Activated CD8-positive, alpha-beta memory T cell treated with anti-CD3 and anti-CD28 coated beads for 36 hours (primary cell): Measurements from ENCODE around the gene MARCHF3. TPM values are rescaled to one million over a fixed set of nuclear protein-coding genes. Genes with fewer than 3 reads are reported as not detected.

Experiments used
- CTCF ChIA-PET: fragments of 350-600 bp; sonication (Branson Sonifier 250); formaldehyde crosslinking; loops from one replicate; lab custom pipeline; 2021; ENCODE audit warnings: antibody characterized with exemption; lab: Charles Lee
- POLR2A ChIA-PET: fragments of 350-600 bp; sonication (Branson Sonifier 250); formaldehyde crosslinking; loops from one replicate; lab custom pipeline; 2021; ENCODE audit warnings: antibody characterized with exemption; lab: Charles Lee
- total RNA-seq, 2 experiments: library from RNA; stranded (reverse); gene quantifications; one replicate each; pipeline ENCODE4 v1.2.3, GENCODE V29; 2021

MARCHF3 gene
- total RNA-seq, 2 experiments from 2014 or later = 2.1 to 2.6 TPM

DNA sequence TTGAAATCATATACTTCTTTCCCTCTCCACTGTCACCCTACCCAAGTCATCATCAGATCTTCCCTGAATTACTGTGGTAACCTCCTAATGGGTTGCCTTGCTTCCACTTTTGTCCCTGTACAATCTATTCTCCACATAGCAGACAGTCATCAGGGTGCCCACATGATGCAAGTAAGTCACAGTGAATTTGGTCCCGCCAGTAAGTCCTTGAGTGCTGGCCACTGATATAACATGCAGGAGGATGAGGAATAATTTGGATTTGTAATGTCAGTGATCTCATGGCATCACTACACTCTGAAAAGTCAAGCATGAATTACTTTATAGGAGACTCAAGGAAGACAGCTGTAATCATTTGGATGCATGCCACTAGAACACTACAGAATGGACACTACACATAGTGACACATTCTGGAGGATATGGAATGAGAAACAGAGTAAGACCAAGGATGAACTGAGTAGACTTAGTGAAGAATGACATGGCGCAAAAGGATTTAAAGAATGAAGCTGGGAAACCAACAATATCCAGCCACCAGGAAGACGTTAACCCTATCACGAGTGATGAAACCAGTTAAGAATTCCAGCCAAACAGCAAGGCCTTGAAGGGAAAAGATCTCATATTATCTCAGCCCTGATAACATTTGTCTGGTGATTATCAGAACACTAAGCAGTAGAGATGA, 28.6 kb downstream of the MARCHF3 start:
- CTCF ChIA-PET = no interaction called here
- POLR2A ChIA-PET = no interaction called here

GRCh38 chr5:126998895-126999570, 31.3 kb downstream of the MARCHF3 start:
- ChIA-PET POLR2A (no interaction called here), CTCF (no interaction called here)

DNA sequence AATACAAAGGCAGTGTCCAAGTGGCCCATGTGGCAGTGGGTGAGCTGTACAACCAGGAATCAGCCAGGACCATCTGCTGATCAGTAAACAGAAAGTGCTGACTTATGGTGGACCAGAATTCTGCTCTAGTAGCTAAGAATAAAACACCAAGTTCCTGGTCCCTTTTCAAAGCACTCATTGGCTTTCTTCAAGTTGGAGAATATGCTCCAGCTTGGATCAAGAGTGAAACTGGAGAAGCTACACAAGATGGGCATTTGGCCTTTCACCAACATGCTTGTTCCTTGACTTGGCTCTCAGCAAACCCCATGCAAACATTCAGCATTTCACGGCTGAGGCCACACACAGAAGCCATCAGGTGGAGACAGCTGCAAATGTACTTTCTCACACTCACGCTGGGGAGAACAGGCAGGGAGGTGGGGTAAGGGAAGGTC, 32.1 kb downstream of the MARCHF3 start:
- ChIA-PET CTCF (no interaction called here), POLR2A (no interaction called here)

GRCh38 chr5:126995689-126996088, 34.7 kb downstream of the MARCHF3 start:
- ChIA-PET CTCF (no interaction called here), POLR2A (no interaction called here)

DNA sequence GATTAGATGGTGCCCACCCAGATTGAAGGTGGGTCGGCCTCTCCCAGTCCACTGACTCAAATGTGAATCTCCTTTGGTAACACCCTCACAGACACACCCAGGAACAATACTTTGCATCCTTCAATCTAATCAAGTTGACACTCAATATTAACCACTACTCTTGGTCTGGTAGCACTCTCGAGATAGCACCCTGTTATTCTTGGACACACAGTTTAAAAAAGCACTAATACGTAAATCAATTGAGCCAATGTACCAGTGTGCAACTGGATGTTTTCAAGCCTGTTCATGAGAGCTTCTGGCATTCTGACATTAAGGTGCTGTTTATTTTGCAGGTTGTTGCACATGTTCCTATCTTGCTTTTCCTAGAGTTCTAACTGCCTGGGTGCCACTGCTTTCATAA, 35.3 kb downstream of the MARCHF3 start:
- CTCF ChIA-PET = no interaction called here
- POLR2A ChIA-PET = no interaction called here

DNA sequence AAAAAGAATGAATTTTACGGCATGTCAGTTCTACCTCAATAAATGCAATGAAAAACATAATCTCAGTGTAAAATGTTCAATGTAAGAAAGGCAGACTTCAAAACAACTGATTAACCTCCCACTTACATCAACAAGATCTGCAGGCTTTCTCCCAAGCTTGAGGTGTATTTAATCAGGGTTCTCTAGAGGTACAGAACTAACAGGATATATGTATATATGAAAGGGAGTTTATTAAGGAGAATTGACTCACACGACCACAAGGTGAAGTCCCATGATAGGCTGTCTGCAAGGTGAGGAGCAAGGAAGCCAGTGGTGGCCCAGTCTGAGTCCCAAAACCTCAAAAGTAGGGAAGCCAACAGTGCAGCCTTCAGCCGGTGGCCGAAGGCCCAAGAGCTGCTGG, 35.9 kb downstream of the MARCHF3 start:
- POLR2A ChIA-PET = no interaction called here
- CTCF ChIA-PET = no interaction called here

- CTCF ChIA-PET = no interaction called here
- POLR2A ChIA-PET = no interaction called here
These were observed 42.3 kb downstream of the MARCHF3 start for GRCh38 chr5:126988021-126988569.

DNA sequence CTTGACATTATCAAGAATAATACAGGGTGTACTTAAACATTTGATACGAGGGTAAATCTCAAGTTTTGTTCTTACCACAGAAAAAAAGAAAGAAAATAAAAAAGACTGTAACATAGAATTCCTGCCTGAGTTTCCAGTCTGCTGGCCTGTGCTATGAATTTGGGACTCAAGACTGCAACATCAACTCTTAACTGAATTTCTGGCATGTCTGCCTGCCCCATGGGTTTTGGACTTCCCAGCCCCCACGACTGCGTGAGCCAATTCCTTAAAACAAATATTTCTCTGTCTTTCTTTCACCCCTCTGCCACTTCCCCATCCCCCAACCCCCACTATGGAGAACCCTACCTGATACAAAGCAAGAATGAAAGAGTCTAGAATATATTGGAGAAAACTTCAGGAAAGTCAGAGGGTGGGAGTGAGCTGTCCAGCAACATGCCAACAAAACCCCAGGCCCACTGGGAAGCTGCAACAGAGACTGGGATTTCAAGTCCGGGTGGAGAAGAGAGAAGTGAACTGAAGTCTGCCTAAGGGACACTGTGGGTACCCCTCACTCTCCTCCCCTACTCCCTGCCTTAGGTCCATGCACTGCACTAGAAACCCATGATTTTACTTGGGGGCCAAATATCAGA, 43.0 kb downstream of the MARCHF3 start:
- CTCF ChIA-PET = no interaction called here
- POLR2A ChIA-PET = no interaction called here

- CTCF ChIA-PET = no interaction called here
- POLR2A ChIA-PET = no interaction called here
These were observed 45.7 kb downstream of the MARCHF3 start for GRCh38 chr5:126984632-126985031.

- ChIA-PET POLR2A (no interaction called here), CTCF (no interaction called here)
These were observed 46.5 kb downstream of the MARCHF3 start for GRCh38 chr5:126983874-126984266.

DNA sequence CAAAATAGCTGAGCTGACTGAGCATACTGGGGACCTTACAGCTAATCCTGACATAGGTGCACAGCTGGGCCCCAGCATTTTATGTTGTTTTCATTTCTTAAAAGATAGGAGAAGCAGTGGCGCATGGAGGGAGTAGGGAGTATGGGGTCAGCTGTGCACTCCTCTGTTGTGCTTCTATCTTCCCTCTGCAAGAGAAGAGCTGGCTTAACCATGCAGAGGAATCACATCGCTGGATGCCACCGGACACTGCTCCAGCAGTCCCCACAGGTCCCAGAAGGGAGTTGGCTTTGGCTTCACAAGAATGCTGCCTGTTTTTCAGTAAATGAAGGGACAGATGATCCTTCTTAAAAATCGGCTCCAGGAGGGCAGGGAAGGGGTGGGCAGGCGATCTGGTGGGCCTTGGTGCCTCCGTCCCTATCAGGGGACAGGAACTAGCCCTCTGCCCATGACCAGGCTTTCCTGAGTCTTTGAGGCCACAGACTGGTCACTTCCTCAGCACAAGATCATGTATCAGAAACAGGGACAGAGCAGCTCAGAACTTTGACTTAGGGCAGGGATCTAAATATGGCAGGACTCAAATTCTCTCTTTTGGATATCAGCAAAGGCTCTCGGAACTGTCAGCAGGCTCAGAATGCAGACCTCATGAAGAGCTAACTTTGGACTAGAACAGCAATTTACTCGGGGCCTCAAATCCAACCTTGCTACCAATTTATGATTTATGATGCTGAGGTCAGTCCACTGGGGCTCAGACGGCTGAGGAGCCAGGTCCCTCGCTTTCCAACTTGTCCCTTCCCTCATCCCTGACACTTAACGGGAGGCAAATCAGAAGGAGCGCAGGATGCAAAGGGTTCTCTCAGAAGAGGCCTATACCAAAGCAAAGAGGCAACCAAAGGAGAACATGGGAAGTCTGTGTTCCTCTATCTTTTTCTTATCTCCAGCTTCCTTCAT, 47.2 kb downstream of the MARCHF3 start:
- ChIA-PET CTCF (no interaction called here), POLR2A (no interaction called here)

DNA sequence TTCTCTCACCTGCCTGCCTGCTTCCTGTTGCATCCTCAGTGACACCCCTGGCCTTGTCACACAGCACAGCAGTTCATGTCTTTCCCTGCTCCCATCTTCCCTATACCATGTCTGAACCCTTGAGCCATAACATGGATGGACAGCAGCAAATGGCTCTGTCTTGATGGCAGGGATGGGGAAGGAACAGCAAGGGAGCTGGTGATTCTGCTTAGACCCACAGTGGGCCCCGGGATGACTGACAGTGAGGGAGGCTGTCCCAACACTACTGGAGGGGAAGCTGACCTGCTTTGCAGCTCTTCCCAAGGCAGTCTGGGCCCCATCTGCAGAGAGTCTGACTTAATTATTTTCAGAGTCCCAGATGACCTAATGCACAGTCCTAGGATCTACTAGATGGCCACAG, 48.2 kb downstream of the MARCHF3 start:
- ChIA-PET POLR2A (no interaction called here), CTCF (no interaction called here)

DNA sequence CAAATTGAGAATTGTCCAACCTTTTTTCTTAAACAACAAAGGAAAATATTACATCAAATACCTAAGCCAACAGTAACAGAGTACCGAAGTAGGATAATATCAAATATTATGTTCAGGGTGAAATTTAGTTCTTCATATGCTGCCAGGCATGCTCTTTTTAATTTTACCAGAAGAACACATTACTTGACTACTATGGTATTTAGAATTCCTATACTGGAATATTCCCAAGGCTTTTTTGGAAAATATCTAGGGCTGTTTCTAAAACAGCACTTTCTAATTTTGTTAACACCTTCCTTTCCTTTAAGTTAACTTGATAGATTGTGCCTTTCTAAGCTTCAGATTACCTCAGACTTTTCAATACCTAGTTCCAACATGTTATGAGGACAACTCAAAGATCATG, 48.7 kb downstream of the MARCHF3 start:
- ChIA-PET POLR2A (no interaction called here), CTCF (no interaction called here)

- CTCF ChIA-PET = no interaction called here
- POLR2A ChIA-PET = no interaction called here
These were observed 49.1 kb downstream of the MARCHF3 start for GRCh38 chr5:126981222-126981621.

DNA sequence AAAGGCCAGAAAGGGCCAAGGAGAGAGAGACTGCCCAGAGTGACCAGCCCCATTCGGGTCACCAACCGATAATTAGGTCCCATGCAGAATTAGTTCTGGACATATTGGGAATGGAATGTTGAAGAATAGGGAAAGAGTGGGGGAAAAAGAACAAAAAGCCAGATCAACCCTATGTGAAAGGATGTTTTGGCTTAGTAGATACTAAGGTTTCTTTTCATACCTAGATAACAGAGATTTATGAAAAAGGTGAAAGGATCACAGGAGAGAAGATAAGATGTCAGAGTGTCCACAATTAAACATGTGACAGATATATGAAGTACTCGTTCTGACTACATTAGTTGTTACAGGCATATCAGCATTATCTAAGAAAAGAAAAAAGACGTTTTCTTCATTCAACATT, 52.1 kb downstream of the MARCHF3 start:
- ChIA-PET CTCF (no interaction called here), POLR2A (no interaction called here)

DNA sequence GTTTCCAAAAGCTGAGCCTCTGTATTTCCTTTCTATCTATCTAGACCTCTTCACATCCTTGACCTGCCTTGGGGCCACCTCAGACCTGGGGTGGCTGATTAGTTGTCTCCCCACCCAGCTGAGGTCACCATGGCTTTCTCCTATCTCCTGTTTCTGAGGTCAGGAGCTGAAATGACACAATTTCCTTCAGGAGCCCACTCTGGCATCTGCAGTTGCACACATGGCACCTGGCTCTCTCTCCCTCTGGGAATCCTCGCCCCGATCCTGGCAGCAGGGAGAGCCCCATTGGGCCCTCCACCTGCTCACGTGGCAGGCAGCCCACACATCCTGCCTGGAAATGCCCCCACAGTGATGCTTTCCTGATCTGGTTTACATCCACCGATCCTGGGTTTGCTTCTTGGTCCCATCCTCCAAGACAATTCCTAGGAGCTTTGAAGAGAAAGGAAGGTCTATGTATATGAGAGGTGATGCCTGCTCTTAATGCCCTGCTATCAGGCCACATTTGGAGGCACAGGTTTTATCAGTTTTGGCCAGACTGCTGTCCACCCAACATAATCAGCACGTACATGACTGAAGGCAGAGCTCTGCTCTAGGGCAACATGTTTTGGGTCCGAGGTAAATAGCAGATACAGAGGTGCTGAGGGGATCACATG, 53.7 kb downstream of the MARCHF3 start:
- ChIA-PET CTCF (no interaction called here), POLR2A (no interaction called here)

DNA sequence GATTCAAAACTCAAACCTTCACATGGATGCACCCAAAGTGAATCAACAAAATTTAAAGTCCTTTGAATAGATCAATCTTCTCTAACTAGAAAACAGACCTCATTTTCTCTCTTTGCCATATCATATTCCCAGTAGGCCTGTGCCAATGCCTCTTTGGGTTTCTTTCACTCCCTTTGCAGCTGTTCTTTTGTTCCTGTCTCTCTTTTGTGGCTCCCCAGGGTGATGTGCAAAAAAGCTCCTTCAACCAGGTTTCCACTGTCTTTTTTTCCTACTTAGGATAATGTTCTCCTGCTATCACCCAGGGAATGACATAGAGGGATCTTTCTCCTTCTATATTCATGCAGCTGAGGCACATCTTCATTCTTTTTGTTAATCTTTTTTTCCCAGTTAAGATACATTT, 54.6 kb downstream of the MARCHF3 start:
- ChIA-PET POLR2A (no interaction called here), CTCF (no interaction called here)

- ChIA-PET CTCF (no interaction called here), POLR2A (no interaction called here)
These were observed 57.2 kb downstream of the MARCHF3 start for GRCh38 chr5:126973193-126973592.
